Hippocampal formation (tissue), 2 donors: ENCODE measurements around the gene AGPAT3.
A peak's percentile ranks its signal among the peaks of the same experiment; 100 is the strongest.

Source experiments
- DNase-seq, 2 donors: peaks; one replicate each; lab custom pipeline; 2025; lab: John Stamatoyannopoulos, UW

AGPAT3 gene

GRCh38 chr21:43865540-43866259 lies 677 bp downstream of the AGPAT3 start:
- DNase-seq, result peak in 1 of 2 donors; percentile 26

- DNase-seq, result peak; percentile 12 to 29
Measured at GRCh38 chr21:43866260-43866629, 1.2 kb downstream of the AGPAT3 start.

GRCh38 chr21:43866659-43867331 lies 1.8 kb downstream of the AGPAT3 start:
- DNase-seq, result no peak

DNA sequence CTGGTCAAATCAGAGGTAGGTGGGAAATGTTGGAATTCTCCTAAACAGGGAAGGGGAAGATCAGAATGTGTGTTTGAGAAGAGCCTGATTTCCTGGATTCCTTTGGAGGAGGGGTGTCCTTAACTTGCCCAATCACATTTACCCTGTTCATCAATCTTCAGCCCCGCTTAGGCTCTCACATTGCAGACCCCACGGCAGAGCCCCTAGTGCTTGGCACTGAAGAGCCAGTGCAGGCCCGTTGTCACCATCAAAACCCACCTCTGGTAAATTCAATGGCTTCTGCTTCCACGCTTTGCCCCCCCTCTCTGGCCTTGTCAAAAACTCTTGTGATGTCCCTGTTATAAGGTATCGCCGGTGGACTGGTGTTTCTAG lies 2.3 kb downstream of the AGPAT3 start:
- no peak for DNase-seq

DNA sequence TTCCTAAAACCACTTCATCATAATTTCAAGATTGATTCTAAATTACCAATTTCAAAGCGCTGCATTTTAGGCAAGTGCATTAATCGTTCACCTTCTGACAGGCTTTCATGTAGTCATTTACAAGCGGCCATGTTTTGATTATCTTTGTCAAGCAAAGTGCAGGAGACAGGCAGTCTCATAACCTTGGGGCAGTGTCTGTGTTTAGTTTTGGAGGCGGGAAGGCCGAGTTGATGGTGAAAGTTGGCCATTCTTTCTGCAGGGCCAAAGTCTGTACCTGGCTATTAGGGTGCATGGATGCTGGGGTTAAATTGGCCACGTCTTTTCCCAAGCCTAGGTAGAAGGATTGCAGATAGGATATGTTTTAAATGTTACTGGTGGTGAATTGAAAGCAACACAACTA lies 2.9 kb downstream of the AGPAT3 start:
- DNase-seq, result no peak

- no peak for DNase-seq
Measured at GRCh38 chr21:43868461-43868860, 3.4 kb downstream of the AGPAT3 start.

DNA sequence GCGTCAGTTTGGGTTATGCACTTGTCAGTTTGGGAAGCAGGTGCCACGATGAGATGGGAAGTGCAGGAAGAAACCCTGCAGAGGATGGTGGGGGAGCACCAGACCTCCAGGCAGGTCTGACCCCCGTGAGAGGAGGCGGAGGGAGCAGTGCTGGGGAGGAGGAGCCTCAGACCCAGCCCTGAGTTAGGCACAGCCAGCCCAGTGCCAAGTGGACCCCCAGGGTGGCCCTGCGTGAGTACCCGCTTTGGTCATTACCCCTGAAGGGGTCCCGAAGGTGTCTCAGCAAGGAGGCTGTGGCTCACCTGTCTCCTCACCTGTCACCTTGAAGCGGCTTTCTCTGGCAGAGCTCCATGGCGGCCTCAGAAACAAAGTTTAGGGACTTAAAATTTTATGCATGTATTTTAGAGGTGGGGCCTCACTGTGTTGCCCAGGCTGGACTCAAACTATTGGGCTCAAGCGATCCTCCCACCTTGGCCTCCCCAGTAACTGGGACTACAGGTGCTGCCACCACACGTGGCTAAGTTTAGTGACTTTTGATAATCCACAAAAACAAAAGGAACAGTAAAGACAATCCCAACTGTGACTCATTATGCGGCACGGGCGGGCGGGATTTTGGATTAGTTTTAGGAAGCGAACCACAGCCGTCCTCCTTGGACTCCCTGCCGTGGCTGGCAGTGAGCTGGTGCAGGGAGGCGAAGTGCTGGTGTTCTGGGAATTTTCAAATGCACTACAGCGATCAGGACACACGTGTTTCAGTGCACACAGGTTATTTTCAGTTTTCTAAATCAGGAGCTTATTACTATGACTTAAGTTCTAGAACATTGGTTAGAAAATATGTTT lies 4.7 kb downstream of the AGPAT3 start:
- no peak for DNase-seq

DNA sequence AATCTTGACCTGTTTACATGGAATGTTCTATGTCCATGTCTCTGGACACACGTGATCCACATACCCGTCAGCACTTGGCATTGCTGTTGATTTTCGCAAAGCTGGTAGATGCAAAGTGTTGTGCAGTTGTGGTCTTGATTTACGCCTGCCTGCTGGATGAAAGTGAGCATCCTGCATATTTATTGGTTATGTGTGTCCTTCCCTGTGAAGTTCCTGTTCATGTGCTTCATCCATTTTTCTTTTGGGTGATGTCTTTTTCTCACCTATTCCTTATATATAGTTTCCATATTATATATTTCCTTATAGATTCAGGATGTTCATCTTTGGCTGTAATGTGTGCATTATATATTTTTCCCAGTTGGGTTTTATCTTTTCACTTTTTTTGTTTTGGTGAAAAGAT lies 6.5 kb downstream of the AGPAT3 start:
- no peak for DNase-seq

- no peak for DNase-seq
Measured at GRCh38 chr21:43872531-43873197, 7.6 kb downstream of the AGPAT3 start.

DNA sequence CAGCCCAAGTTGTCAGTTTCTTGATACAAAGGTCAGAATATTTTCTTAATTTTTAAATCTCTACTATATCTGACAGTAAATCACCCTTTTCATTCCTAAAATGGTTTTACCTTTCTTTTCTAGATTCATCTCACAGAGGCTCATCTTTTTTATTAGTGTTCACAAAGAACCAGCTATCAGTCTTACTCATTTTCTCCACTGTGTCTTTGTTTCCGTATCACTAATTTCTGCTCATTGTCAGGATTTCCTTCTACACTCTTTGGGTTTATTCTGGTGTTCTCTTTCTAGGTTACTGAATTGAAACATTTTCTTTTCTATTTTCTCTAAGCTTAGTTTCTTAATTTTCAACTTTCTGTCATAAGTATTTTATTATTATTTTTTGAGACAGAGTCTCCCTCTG lies 8.7 kb downstream of the AGPAT3 start:
- DNase-seq, result no peak

GRCh38 chr21:43874085-43874805 lies 9.2 kb downstream of the AGPAT3 start:
- no peak for DNase-seq

DNA sequence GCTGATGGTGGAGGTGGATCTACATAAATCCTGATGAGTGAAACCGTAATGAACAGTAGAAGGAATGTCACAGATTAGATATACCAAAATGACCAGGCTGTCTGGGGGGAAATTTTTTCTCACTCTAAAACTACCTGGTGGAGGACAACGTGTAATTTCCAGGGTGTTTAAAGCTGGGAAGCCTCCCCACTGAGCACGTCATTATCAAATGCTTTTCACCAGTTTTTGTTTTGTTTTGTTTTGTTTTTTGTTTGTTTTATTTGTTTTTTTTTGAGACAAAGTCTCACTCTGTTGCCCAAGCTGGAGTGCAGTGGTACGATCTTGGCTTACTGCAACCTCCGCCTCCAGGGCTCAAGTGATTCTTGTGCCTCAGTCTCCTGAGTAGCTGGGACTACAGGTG lies 11.6 kb downstream of the AGPAT3 start:
- no peak for DNase-seq

- DNase-seq, result no peak
Measured at GRCh38 chr21:43877936-43878575, 13.0 kb downstream of the AGPAT3 start.

DNA sequence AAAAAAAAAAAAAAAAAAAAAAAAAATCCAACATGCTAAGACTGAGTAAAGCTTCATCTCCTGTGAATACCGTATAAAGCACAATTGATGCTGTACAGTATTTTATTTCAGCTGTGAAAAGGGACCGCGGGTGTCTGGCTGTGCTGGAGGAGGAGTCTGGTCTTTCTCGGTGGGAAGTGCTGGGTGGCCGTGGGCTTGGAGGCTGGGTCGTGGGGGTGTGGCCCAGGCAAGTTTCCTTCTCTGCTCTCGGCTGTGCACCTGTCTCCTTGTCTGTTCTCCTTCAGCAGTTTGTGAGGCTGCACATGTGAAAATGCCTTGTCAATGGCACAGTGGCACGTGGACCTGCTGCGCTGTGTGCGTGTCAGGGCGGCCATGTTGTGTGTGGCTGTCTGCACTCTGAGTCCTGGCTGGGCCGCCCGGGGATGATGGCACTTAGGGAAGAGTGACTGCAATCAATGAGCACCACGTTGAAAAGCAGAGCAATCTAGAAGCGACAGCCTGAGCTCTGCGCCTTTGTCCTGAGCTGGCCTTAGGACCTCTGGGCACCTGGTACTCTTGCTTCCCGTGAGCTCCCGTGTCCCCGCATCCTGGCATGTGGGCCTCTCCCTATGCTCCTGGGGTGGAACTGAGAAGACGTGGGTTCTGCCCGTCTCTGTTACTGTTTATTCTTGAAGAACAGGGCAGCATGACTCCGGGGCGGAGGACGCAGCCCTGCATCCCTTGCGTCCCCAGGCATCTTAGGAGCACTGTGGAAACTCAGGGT lies 14.5 kb downstream of the AGPAT3 start:
- DNase-seq, result no peak

GRCh38 chr21:43880111-43880985 lies 15.3 kb downstream of the AGPAT3 start:
- no peak for DNase-seq

DNA sequence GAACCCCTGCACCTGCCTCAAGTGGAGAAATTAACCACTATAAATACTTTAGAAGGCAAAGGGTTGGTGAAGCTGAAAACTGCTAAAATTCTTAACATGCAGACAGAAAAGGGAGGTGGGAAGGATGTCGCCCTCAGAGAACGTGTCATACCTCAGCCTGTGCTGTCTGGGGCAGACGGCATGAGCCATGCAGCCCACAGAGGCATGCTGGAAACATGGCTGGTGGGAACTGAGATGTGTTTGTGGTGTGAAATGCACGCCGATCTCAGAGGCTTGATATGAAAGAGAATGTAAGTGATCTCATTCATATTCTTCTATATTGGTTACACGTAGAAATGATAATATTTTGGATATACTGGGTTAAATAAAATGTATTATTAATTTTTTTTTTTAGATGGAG lies 16.3 kb downstream of the AGPAT3 start:
- DNase-seq, result no peak

DNA sequence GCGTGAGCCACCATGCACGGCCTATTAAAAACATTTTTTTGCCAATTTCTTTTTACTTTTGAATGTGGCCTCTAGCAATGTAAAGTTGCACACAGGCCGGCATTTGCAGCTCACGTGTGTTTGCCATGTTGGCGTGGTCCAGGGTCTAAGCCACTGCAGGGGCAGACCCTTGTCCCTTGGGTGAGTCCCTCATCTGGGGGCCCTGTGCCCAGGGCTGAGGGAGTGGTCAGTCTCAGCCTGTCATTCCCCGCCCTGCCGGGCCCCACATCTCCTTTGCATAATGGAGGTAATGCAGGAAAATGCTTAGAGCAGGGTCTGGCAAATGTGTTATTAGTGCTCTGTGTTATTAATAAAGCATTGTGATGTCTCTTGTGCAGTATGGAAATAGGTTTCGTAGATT lies 16.9 kb downstream of the AGPAT3 start:
- no peak for DNase-seq

- no peak for DNase-seq
Measured at GRCh38 chr21:43882952-43883545, 18.0 kb downstream of the AGPAT3 start.
